ENCODE data around the gene CCNA1.

The CCNA1 gene

GRCh38 chr13:36476661-36477060, 44.4 kb downstream of the CCNA1 start:
- no peak overlapping the region for H3K27ac ChIP-seq
- TF ChIP-seq CTCF (conservative IDR thresholded peaks at IDR 0.05) (no peak), ZFX (IDR thresholded peaks at IDR 0.05) (no peak)

- no peak overlapping the region for H3K27ac ChIP-seq
Observed at GRCh38 chr13:36480726-36481427, 48.6 kb downstream of the CCNA1 start.

GRCh38 chr13:36490055-36490454, 57.8 kb downstream of the CCNA1 start:
- TF ChIP-seq CTCF (conservative IDR thresholded peaks at IDR 0.05) (no peak), ZFX (IDR thresholded peaks at IDR 0.05) (no peak)
- no peak overlapping the region for H3K27ac ChIP-seq

More at GRCh38 chr13:36480726-36481427, 48.6 kb downstream of the CCNA1 start:
- TF ChIP-seq ZFX (IDR thresholded peaks at IDR 0.05) (no peak), CTCF (conservative IDR thresholded peaks at IDR 0.05) (no peak)
